HepG2 (cell line): Measurements from ENCODE around the gene COCH. TPM values are rescaled to one million over a fixed set of nuclear protein-coding genes. Genes with fewer than 3 reads are reported as not detected.

Experiments used
- ATF1 ChIP-seq: IDR thresholded peaks from 2 replicates; pipeline ENCODE4 v1.6.1; 2016; ENCODE audit warnings: mild to moderate bottlenecking, control low read depth
- CHD4 ChIP-seq: fragments of 200-600 bp; sonication (generic); IDR thresholded peaks from 2 replicates; pipeline ENCODE4 v1.7.0; 2017; ENCODE audit warnings: mild to moderate bottlenecking, low read length, borderline replicate concordance
- IKZF4 ChIP-seq: sonication (generic); formaldehyde crosslinking; IDR thresholded peaks from 2 replicates; pipeline ENCODE4 v1.5.1; 2020; ENCODE audit warnings: borderline replicate concordance, mild to moderate bottlenecking, low read depth, missing genetic modification reagents; ENCODE audit errors: not compliant biosample characterization
- NR2F6 ChIP-seq, 2 experiments: IDR thresholded peaks; 2 replicates each; pipeline ENCODE4 v1.6.1; 2016; ENCODE audit warnings: antibody characterized with exemption in 1 of 2, mild to moderate bottlenecking in 1 of 2
- POLR2G ChIP-seq: fragments of 200-400 bp; formaldehyde crosslinking; IDR thresholded peaks from 2 replicates; pipeline ENCODE4 v1.6.1; 2018; ENCODE audit warnings: mild to moderate bottlenecking, low read depth, low read length, moderate library complexity
- THAP11 ChIP-seq: IDR thresholded peaks from 2 replicates; pipeline ENCODE4 v1.6.1; 2016; ENCODE audit warnings: missing biosample characterization, missing genetic modification reagents
- ZNF33B ChIP-seq: sonication (generic); formaldehyde crosslinking; IDR thresholded peaks from 2 replicates; pipeline ENCODE4 v1.5.1; 2020; ENCODE audit warnings: mild to moderate bottlenecking, missing genetic modification reagents
- ZNF354B ChIP-seq: sonication (generic); formaldehyde crosslinking; IDR thresholded peaks from 2 replicates; pipeline ENCODE4 v1.8.0; 2022; ENCODE audit warnings: mild to moderate bottlenecking, missing genetic modification reagents
- ZNF614 ChIP-seq: IDR thresholded peaks from 2 replicates; pipeline ENCODE4 v1.6.1; 2018; ENCODE audit warnings: missing biosample characterization, missing genetic modification reagents, inconsistent platforms, borderline replicate concordance
- ZNF816 ChIP-seq: sonication (generic); formaldehyde crosslinking; IDR thresholded peaks from 2 replicates; pipeline ENCODE4 v1.8.0; 2022; ENCODE audit warnings: missing genetic modification reagents, mild to moderate bottlenecking, borderline replicate concordance
- ZNF850 ChIP-seq: sonication (generic); formaldehyde crosslinking; conservative IDR thresholded peaks from 2 replicates; pipeline ENCODE4 v1.9.0; 2021; ENCODE audit warnings: mild to moderate bottlenecking, missing genetic modification reagents
- polyA plus RNA-seq, 8 experiments: library from polyadenylated mRNA; depleted of rRNA in 3 of 8; stranded (reverse) in 7 of 8; unstranded in 1 of 8; fragments of >200 nt; fragmentation: Illumina TruSeq in 4 of 8; extraction: Trizol in 4 of 8; gene quantifications; 2 replicates each; pipeline versions ENCODE4 v1.2.1 to v1.2.3, GENCODE V29; 2011 to 2016; ENCODE audit warnings: low read depth in 4 of 8, missing spikeins in 1 of 8, mixed read lengths in 1 of 8; ENCODE audit not compliant: insufficient read depth in 1 of 8
- total RNA-seq, 5 experiments: library from RNA; depleted of rRNA; stranded (reverse); fragments of >200 nt; fragmentation: Illumina TruSeq; extraction: Trizol; gene quantifications; 2 replicates each; pipeline ENCODE4 v1.2.3, GENCODE V29; 2016; ENCODE audit warnings: low read depth in 1 of 5
- TF ChIP-seq, protein P1 (sequence below): sonication (generic); formaldehyde crosslinking; IDR thresholded peaks from 2 replicates; pipeline ENCODE4 v1.4.0; 2020; ENCODE audit warnings: missing genetic modification reagents, borderline replicate concordance
- TF ChIP-seq, protein P2 (sequence below): sonication (generic); formaldehyde crosslinking; IDR thresholded peaks from 2 replicates; pipeline ENCODE4 v1.8.0; 2022; ENCODE audit warnings: missing genetic modification reagents, low read depth, mild to moderate bottlenecking, borderline replicate concordance
- TF ChIP-seq, protein P3 (sequence below): sonication (generic); formaldehyde crosslinking; IDR thresholded peaks from 2 replicates; pipeline ENCODE4 v1.4.0; 2020; ENCODE audit warnings: missing genetic modification reagents, mild to moderate bottlenecking, borderline replicate concordance
- TF ChIP-seq, protein P4 (sequence below): IDR thresholded peaks from 2 replicates; pipeline ENCODE4 v1.6.1; 2016; ENCODE audit warnings: mild to moderate bottlenecking
- TF ChIP-seq, protein P5 (sequence below): sonication (generic); formaldehyde crosslinking; IDR thresholded peaks from 2 replicates; pipeline ENCODE4 v1.4.0; 2020; ENCODE audit warnings: mild to moderate bottlenecking, low read depth, missing genetic modification reagents
- TF ChIP-seq, protein P6 (sequence below): sonication (generic); formaldehyde crosslinking; conservative IDR thresholded peaks from 2 replicates; pipeline ENCODE4 v1.8.0; 2022; ENCODE audit warnings: missing genetic modification reagents

Gene COCH
- total and polyA plus RNA-seq, 2 of the 13 experiments (the other 11 are each of a cell fraction or from before 2014, with no cell fraction given) = 78.2 to 79.3 TPM

DNA sequence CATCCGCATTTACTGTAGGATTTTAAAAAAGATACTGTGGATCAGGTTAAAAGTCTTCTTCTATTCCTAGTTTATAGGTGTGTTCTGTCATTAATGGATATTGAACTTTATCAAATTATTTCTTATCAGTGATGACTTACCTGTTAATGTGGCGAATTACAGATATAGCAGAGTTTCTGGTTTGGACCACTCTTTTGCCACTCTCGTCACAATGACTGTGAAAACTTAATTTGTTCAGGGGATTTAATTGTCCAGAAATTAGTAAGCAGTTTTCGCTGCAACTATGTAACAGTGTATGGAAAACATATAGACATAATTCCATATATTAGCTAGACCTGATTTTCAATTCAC is 14.9 kb downstream of the COCH start (continued):
- TF ChIP-seq, protein P1, sequence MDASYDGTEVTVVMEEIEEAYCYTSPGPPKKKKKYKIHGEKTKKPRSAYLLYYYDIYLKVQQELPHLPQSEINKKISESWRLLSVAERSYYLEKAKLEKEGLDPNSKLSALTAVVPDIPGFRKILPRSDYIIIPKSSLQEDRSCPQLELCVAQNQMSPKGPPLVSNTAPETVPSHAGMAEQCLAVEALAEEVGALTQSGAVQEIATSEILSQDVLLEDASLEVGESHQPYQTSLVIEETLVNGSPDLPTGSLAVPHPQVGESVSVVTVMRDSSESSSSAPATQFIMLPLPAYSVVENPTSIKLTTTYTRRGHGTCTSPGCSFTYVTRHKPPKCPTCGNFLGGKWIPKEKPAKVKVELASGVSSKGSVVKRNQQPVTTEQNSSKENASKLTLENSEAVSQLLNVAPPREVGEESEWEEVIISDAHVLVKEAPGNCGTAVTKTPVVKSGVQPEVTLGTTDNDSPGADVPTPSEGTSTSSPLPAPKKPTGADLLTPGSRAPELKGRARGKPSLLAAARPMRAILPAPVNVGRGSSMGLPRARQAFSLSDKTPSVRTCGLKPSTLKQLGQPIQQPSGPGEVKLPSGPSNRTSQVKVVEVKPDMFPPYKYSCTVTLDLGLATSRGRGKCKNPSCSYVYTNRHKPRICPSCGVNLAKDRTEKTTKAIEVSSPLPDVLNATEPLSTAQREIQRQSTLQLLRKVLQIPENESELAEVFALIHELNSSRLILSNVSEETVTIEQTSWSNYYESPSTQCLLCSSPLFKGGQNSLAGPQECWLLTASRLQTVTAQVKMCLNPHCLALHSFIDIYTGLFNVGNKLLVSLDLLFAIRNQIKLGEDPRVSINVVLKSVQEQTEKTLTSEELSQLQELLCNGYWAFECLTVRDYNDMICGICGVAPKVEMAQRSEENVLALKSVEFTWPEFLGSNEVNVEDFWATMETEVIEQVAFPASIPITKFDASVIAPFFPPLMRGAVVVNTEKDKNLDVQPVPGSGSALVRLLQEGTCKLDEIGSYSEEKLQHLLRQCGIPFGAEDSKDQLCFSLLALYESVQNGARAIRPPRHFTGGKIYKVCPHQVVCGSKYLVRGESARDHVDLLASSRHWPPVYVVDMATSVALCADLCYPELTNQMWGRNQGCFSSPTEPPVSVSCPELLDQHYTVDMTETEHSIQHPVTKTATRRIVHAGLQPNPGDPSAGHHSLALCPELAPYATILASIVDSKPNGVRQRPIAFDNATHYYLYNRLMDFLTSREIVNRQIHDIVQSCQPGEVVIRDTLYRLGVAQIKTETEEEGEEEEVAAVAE (CRISPR knock-in tag) = 0 out of 2 replicates have a peak, but pooled peaks have one; percentile 10
- TF ChIP-seq, protein P2, sequence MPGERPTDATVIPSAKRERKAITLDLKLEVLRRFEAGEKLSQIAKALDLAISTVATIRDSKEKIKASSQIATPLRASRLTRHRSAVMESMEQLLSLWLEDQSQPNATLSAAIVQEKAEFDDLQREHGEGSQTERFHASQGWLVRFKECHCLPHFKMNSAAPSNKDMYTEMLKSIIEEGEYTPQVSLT = no peak
- TF ChIP-seq ZNF850 (CRISPR knock-in tag) = 0 out of 2 replicates have a peak, but pooled peaks have one; percentile 20
- TF ChIP-seq, protein P3, sequence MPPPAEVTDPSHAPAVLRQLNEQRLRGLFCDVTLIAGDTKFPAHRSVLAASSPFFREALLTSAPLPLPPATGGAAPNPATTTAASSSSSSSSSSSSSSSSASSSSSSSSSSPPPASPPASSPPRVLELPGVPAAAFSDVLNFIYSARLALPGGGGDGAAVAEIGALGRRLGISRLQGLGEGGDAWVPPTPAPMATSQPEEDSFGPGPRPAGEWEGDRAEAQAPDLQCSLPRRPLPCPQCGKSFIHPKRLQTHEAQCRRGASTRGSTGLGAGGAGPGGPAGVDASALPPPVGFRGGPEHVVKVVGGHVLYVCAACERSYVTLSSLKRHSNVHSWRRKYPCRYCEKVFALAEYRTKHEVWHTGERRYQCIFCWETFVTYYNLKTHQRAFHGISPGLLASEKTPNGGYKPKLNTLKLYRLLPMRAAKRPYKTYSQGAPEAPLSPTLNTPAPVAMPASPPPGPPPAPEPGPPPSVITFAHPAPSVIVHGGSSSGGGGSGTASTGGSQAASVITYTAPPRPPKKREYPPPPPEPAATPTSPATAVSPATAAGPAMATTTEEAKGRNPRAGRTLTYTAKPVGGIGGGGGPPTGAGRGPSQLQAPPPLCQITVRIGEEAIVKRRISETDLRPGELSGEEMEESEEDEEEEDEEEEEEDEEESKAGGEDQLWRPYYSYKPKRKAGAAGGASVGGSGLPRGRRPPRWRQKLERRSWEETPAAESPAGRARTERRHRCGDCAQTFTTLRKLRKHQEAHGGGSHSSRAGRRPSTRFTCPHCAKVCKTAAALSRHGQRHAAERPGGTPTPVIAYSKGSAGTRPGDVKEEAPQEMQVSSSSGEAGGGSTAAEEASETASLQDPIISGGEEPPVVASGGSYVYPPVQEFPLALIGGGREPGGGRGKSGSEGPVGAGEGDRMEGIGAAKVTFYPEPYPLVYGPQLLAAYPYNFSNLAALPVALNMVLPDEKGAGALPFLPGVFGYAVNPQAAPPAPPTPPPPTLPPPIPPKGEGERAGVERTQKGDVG (CRISPR knock-in tag) = no peak
- TF ChIP-seq IKZF4 (CRISPR knock-in tag) = no peak
- TF ChIP-seq ZNF33B = no peak
- no peak for TF ChIP-seq CHD4
- 0 out of 2 replicates have a peak, but pooled peaks have one; percentile 4 for TF ChIP-seq ZNF614 (CRISPR knock-in tag)
- no peak for TF ChIP-seq THAP11 (CRISPR knock-in tag)
- TF ChIP-seq, protein P4, sequence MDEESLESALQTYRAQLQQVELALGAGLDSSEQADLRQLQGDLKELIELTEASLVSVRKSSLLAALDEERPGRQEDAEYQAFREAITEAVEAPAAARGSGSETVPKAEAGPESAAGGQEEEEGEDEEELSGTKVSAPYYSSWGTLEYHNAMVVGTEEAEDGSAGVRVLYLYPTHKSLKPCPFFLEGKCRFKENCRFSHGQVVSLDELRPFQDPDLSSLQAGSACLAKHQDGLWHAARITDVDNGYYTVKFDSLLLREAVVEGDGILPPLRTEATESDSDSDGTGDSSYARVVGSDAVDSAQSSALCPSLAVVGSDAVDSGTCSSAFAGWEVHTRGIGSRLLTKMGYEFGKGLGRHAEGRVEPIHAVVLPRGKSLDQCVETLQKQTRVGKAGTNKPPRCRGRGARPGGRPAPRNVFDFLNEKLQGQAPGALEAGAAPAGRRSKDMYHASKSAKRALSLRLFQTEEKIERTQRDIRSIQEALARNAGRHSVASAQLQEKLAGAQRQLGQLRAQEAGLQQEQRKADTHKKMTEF (CRISPR knock-in tag) = peak; percentile 11; the same call in 1 of the 2 replicates
- peak; percentile 29; the same call in 1 of the 2 replicates for TF ChIP-seq ZNF816
- TF ChIP-seq, protein P5, sequence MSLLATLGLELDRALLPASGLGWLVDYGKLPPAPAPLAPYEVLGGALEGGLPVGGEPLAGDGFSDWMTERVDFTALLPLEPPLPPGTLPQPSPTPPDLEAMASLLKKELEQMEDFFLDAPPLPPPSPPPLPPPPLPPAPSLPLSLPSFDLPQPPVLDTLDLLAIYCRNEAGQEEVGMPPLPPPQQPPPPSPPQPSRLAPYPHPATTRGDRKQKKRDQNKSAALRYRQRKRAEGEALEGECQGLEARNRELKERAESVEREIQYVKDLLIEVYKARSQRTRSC (CRISPR knock-in tag) = no peak
- TF ChIP-seq ZNF354B (CRISPR knock-in tag) = no peak
- TF ChIP-seq NR2F6 (IDR thresholded peaks at IDR 0.05) = no peak
- TF ChIP-seq NR2F6 (CRISPR knock-in tag; IDR thresholded peaks at IDR 0.05) = no peak
- TF ChIP-seq, protein P6, sequence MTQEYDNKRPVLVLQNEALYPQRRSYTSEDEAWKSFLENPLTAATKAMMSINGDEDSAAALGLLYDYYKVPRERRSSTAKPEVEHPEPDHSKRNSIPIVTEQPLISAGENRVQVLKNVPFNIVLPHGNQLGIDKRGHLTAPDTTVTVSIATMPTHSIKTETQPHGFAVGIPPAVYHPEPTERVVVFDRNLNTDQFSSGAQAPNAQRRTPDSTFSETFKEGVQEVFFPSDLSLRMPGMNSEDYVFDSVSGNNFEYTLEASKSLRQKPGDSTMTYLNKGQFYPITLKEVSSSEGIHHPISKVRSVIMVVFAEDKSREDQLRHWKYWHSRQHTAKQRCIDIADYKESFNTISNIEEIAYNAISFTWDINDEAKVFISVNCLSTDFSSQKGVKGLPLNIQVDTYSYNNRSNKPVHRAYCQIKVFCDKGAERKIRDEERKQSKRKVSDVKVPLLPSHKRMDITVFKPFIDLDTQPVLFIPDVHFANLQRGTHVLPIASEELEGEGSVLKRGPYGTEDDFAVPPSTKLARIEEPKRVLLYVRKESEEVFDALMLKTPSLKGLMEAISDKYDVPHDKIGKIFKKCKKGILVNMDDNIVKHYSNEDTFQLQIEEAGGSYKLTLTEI (CRISPR knock-in tag) = no peak
- 0 out of 2 replicates have a peak, but pooled peaks have one; percentile 4 for TF ChIP-seq ATF1 (CRISPR knock-in tag)
- TF ChIP-seq POLR2G = 0 out of 2 replicates have a peak, but pooled peaks have one; percentile 20
